ENCODE measurements around the gene CCL8.

DNA sequence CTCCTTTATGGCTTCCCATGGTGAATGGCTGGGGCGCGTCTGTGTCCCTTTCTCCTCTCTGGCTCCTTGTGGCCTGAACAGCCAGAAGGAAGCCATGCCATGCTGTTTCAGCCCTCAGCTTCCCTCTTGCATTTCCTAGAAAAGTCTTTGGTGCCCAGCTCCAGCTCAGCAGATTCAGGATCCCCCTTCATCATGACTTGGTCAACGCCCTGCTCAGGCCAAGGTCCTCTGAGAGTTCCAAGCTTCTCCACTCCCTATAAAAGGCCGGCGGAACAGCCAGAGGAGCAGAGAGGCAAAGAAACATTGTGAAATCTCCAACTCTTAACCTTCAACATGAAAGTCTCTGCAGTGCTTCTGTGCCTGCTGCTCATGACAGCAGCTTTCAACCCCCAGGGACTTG lies 37.0 kb downstream of the CCL8 start, which contains the start of gene CCL13:
- TF ChIP-seq ELF4 (IDR thresholded peaks at IDR 0.05) (no peak), SUZ12 (IDR thresholded peaks at IDR 0.05) (no peak), BHLHE40 (IDR thresholded peaks at IDR 0.05; ENCODE audit: borderline replicate concordance) (no peak), NFRKB (IDR thresholded peaks at IDR 0.05) (no peak), FOXK2 (IDR thresholded peaks at IDR 0.05) (no peak), ARNT (IDR thresholded peaks at IDR 0.05) (no peak), L3MBTL2 (conservative IDR thresholded peaks at IDR 0.05) (no peak), FOXM1 (IDR thresholded peaks at IDR 0.05; ENCODE audit: borderline replicate concordance) (no peak)
